ENCODE measurements around the gene TIPARP. TPM values are rescaled to one million over a fixed set of nuclear protein-coding genes. Genes with fewer than 3 reads are reported as not detected.

TIPARP gene
- total and polyA plus RNA-seq, 2 of the 13 experiments (the other 11 are each of a cell fraction or from before 2014, with no cell fraction given), result 7.3 to 19.7 TPM

DNA sequence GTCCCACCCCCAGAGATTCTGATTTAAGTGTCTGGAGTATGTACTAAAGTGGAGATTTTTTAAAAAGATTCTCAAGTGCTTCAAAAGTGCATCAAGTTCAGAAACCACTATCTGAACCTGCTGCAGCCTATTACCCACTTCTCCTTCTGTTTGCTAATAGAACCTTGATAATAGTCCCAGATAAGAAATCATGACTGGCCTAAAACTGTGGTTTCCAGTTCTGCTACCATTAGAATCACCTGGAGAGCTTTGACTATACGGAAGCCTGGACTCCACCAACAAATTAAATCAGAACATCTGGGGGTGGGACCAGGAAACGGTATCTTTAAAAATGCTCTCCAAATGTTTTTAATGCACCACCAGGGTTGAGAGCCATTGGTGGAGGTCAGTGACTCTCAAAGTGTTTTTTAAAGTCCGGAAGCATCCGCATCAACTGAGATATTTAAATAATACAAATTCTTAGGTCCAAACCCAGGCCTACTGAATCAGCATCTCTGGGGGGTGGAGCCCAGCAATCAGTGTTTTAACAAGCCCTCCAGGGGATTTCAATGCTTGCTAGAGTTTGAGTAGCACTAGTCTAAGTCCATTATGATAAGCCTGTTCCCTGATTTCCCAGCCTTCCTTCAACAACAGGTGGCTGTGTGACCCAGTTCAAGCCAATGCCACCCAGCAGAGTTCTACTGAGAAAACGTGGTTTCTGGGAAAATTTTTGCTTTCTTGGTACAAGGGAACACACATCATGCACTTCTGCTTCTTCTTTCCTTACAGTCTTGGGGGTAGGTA, 45.4 kb upstream of the TIPARP start:
- H3K4me3 ChIP-seq (replicated peaks in 1 of 3; ENCODE audit: insufficient read depth in 1 of 3, low read depth in 2 of 3, low read length in 3 of 3), result no peak overlapping the region
- no peak overlapping the region for H2AFZ ChIP-seq (ENCODE audit: low read length)
- 46% methylated on average over 5 of the region's 5 CpGs for WGBS (ENCODE audit: low lambda C conversion rate)
- in situ Hi-C loops (cut with HindIII; ENCODE audit: extremely low pct_ligation_motif_present, low pct_unique_long_range_greater_than_20kb), result no loop called here
- no peaks in the 10 kb centered on the region for H3K79me2 ChIP-seq (ENCODE audit: insufficient read depth, low read length)
- ChIA-PET CTCF (ENCODE audit: low intra/inter-chr PET ratio, low total read pairs) (no interaction called here), POLR2A (interaction anchor here (1.0 kb wide), 1 partner anchor 459 kb away, joined by 3 read pairs; no protein-coding TSS in a partner anchor)
- no peaks in the 10 kb centered on the region; a peak in 1 of 5 replicates for H3K27me3 ChIP-seq (ENCODE audit: control insufficient read depth in 1 of 2, insufficient read depth in 2 of 2, low read length in 2 of 2)
- H3K9me3 ChIP-seq (ENCODE audit: low read length), result no peaks in the 10 kb centered on the region
- no peak overlapping the region for H3K9ac ChIP-seq (ENCODE audit: insufficient read depth, low read depth, low read length)
- no peaks in the 10 kb centered on the region for H4K20me1 ChIP-seq (ENCODE audit: insufficient read depth, low read length)
- no TSS peak for BruUV-seq (replicated peaks)
- no peak overlapping the region for H3K4me2 ChIP-seq (ENCODE audit: low read depth, low read length)
- H3K27ac ChIP-seq (ENCODE audit: extremely low read length, insufficient read depth, low read length), result no peak overlapping the region
- ATAC-seq (no peak), FAIRE-seq (no peak), DNase-seq (ENCODE audit: low spot score) (no peak)
- no peaks in the 10 kb centered on the region for H3K36me3 ChIP-seq (replicated peaks in 1 of 2; ENCODE audit: control insufficient read depth in 1 of 2, insufficient read depth in 2 of 2, low read length in 2 of 2)
- intact Hi-C loops (cut with micrococcal nuclease; ENCODE audit: unreplicated experiment), result no loop called here
- H3K4me1 ChIP-seq (ENCODE audit: insufficient read depth, low read length), result peaks cover 23% of the 10 kb centered on the region
- no peak for TF ChIP-seq POLR2AphosphoS5 (IDR thresholded peaks at IDR 0.05; ENCODE audit: low read depth, low read length)
- TF ChIP-seq GABPA (IDR thresholded peaks at IDR 0.05; ENCODE audit: low read depth, low read length), result no peak
- no peak for TF ChIP-seq GABPA (CRISPR knock-in tag; IDR thresholded peaks at IDR 0.05; ENCODE audit: low read depth)
- TF ChIP-seq, protein P1, sequence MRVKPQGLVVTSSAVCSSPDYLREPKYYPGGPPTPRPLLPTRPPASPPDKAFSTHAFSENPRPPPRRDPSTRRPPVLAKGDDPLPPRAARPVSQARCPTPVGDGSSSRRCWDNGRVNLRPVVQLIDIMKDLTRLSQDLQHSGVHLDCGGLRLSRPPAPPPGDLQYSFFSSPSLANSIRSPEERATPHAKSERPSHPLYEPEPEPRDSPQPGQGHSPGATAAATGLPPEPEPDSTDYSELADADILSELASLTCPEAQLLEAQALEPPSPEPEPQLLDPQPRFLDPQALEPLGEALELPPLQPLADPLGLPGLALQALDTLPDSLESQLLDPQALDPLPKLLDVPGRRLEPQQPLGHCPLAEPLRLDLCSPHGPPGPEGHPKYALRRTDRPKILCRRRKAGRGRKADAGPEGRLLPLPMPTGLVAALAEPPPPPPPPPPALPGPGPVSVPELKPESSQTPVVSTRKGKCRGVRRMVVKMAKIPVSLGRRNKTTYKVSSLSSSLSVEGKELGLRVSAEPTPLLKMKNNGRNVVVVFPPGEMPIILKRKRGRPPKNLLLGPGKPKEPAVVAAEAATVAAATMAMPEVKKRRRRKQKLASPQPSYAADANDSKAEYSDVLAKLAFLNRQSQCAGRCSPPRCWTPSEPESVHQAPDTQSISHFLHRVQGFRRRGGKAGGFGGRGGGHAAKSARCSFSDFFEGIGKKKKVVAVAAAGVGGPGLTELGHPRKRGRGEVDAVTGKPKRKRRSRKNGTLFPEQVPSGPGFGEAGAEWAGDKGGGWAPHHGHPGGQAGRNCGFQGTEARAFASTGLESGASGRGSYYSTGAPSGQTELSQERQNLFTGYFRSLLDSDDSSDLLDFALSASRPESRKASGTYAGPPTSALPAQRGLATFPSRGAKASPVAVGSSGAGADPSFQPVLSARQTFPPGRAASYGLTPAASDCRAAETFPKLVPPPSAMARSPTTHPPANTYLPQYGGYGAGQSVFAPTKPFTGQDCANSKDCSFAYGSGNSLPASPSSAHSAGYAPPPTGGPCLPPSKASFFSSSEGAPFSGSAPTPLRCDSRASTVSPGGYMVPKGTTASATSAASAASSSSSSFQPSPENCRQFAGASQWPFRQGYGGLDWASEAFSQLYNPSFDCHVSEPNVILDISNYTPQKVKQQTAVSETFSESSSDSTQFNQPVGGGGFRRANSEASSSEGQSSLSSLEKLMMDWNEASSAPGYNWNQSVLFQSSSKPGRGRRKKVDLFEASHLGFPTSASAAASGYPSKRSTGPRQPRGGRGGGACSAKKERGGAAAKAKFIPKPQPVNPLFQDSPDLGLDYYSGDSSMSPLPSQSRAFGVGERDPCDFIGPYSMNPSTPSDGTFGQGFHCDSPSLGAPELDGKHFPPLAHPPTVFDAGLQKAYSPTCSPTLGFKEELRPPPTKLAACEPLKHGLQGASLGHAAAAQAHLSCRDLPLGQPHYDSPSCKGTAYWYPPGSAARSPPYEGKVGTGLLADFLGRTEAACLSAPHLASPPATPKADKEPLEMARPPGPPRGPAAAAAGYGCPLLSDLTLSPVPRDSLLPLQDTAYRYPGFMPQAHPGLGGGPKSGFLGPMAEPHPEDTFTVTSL (CRISPR knock-in tag; IDR thresholded peaks at IDR 0.05; ENCODE audit: borderline replicate concordance), result no peak
- TF ChIP-seq TERF1 (CRISPR knock-in tag; IDR thresholded peaks at IDR 0.05), result no peak
- TF ChIP-seq, protein P2, sequence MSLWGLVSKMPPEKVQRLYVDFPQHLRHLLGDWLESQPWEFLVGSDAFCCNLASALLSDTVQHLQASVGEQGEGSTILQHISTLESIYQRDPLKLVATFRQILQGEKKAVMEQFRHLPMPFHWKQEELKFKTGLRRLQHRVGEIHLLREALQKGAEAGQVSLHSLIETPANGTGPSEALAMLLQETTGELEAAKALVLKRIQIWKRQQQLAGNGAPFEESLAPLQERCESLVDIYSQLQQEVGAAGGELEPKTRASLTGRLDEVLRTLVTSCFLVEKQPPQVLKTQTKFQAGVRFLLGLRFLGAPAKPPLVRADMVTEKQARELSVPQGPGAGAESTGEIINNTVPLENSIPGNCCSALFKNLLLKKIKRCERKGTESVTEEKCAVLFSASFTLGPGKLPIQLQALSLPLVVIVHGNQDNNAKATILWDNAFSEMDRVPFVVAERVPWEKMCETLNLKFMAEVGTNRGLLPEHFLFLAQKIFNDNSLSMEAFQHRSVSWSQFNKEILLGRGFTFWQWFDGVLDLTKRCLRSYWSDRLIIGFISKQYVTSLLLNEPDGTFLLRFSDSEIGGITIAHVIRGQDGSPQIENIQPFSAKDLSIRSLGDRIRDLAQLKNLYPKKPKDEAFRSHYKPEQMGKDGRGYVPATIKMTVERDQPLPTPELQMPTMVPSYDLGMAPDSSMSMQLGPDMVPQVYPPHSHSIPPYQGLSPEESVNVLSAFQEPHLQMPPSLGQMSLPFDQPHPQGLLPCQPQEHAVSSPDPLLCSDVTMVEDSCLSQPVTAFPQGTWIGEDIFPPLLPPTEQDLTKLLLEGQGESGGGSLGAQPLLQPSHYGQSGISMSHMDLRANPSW (CRISPR knock-in tag; IDR thresholded peaks at IDR 0.05; ENCODE audit: borderline replicate concordance), result no peak
- TF ChIP-seq, protein P3, sequence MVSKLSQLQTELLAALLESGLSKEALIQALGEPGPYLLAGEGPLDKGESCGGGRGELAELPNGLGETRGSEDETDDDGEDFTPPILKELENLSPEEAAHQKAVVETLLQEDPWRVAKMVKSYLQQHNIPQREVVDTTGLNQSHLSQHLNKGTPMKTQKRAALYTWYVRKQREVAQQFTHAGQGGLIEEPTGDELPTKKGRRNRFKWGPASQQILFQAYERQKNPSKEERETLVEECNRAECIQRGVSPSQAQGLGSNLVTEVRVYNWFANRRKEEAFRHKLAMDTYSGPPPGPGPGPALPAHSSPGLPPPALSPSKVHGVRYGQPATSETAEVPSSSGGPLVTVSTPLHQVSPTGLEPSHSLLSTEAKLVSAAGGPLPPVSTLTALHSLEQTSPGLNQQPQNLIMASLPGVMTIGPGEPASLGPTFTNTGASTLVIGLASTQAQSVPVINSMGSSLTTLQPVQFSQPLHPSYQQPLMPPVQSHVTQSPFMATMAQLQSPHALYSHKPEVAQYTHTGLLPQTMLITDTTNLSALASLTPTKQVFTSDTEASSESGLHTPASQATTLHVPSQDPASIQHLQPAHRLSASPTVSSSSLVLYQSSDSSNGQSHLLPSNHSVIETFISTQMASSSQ (IDR thresholded peaks at IDR 0.05; ENCODE audit: low read depth), result no peak
- TF ChIP-seq, protein P3 (CRISPR knock-in tag; IDR thresholded peaks at IDR 0.05; ENCODE audit: borderline replicate concordance), result no peak
- TF ChIP-seq ZNF44 (CRISPR knock-in tag; IDR thresholded peaks at IDR 0.05), result no peak
